ENCODE data around the gene TSHZ2. TPM values are rescaled to one million over a fixed set of nuclear protein-coding genes. Genes with fewer than 3 reads are reported as not detected.
"Not testable (repeated sequence)": the region's sequence is repeated elsewhere in the genome, so short reads cannot be mapped to it uniquely, and the experiment has no call there.

The TSHZ2 gene
- total and polyA plus RNA-seq, 2 donors = 6.5 to 35.0 TPM

- WGBS = 67% methylated on average over 2 of the region's 2 CpGs
- Histone ChIP-seq H3K27ac (ENCODE audit: low read depth) (no peak overlapping the region), H3K36me3 (ENCODE audit: insufficient read depth) (no peaks in the 10 kb centered on the region), H3K4me1 (ENCODE audit: insufficient read depth) (no peaks in the 10 kb centered on the region), H3K4me3 (ENCODE audit: low read depth, low read length) (no peak overlapping the region)
- no peak for DNase-seq (ENCODE audit: extremely low spot score)
Measured at GRCh38 chr20:52945862-52946522, 26.2 kb upstream of the TSHZ2 start.

- Histone ChIP-seq H3K4me1 (ENCODE audit: insufficient read depth) (no peaks in the 10 kb centered on the region), H3K4me3 (ENCODE audit: low read depth, low read length) (no peak overlapping the region), H3K36me3 (ENCODE audit: insufficient read depth) (no peaks in the 10 kb centered on the region), H3K27ac (ENCODE audit: low read depth) (no peak overlapping the region)
- 92% methylated on average over 1 of the region's 1 CpG for WGBS
- DNase-seq (ENCODE audit: extremely low spot score) = no peak
Measured at GRCh38 chr20:52948491-52948890, 23.7 kb upstream of the TSHZ2 start.

- WGBS = 88% methylated on average over 1 of the region's 1 CpG
- Histone ChIP-seq H3K4me3 (ENCODE audit: low read depth, low read length) (no peak overlapping the region), H3K36me3 (ENCODE audit: insufficient read depth) (no peaks in the 10 kb centered on the region), H3K4me1 (ENCODE audit: insufficient read depth) (no peaks in the 10 kb centered on the region), H3K27ac (ENCODE audit: low read depth) (no peak overlapping the region)
- no peak for DNase-seq (ENCODE audit: extremely low spot score)
Measured at GRCh38 chr20:52953020-52953419, 19.1 kb upstream of the TSHZ2 start.

GRCh38 chr20:52954849-52955248 lies 17.3 kb upstream of the TSHZ2 start:
- 85% methylated on average over 6 of the region's 6 CpGs for WGBS
- no peak for DNase-seq (ENCODE audit: extremely low spot score)
- Histone ChIP-seq H3K36me3 (ENCODE audit: insufficient read depth) (no peaks in the 10 kb centered on the region), H3K4me3 (ENCODE audit: low read depth, low read length) (no peak overlapping the region), H3K4me1 (ENCODE audit: insufficient read depth) (no peaks in the 10 kb centered on the region), H3K27ac (ENCODE audit: low read depth) (no peak overlapping the region)

- no peak overlapping the region for H3K4me3 ChIP-seq (ENCODE audit: low read depth, low read length)
- 67% methylated on average over 4 of the region's 4 CpGs for WGBS
- H3K36me3 ChIP-seq (ENCODE audit: insufficient read depth) = no peaks in the 10 kb centered on the region
- DNase-seq (ENCODE audit: extremely low spot score) = no peak
- H3K4me1 ChIP-seq (ENCODE audit: insufficient read depth) = no peaks in the 10 kb centered on the region
- no peak overlapping the region for H3K27ac ChIP-seq (ENCODE audit: low read depth)
Measured at GRCh38 chr20:52958211-52958610, 13.9 kb upstream of the TSHZ2 start.

- 59% methylated on average over 5 of the region's 5 CpGs for WGBS
- no peak overlapping the region for H3K4me3 ChIP-seq (ENCODE audit: low read depth, low read length)
- peak; percentile 69 for DNase-seq (ENCODE audit: extremely low spot score)
- H3K4me1 ChIP-seq (ENCODE audit: insufficient read depth) = no peaks in the 10 kb centered on the region
- no peaks in the 10 kb centered on the region for H3K36me3 ChIP-seq (ENCODE audit: insufficient read depth)
- H3K27ac ChIP-seq (ENCODE audit: low read depth) = no peak overlapping the region
Measured at GRCh38 chr20:52959125-52959524, 13.0 kb upstream of the TSHZ2 start.

GRCh38 chr20:52962183-52962582 lies 10.0 kb upstream of the TSHZ2 start:
- Histone ChIP-seq H3K36me3 (ENCODE audit: insufficient read depth) (no peaks in the 10 kb centered on the region), H3K27ac (ENCODE audit: low read depth) (no peak overlapping the region), H3K4me1 (ENCODE audit: insufficient read depth) (no peaks in the 10 kb centered on the region), H3K4me3 (ENCODE audit: low read depth, low read length) (no peak overlapping the region)
- 70% methylated on average over 1 of the region's 1 CpG for WGBS
- DNase-seq (ENCODE audit: extremely low spot score) = no peak

- Histone ChIP-seq H3K27ac (ENCODE audit: low read depth) (no peak overlapping the region), H3K4me3 (ENCODE audit: low read depth, low read length) (no peak overlapping the region), H3K4me1 (ENCODE audit: insufficient read depth) (no peaks in the 10 kb centered on the region), H3K36me3 (ENCODE audit: insufficient read depth) (no peaks in the 10 kb centered on the region)
- DNase-seq (ENCODE audit: extremely low spot score) = no peak
- 85% methylated on average over 3 of the region's 3 CpGs for WGBS
Measured at GRCh38 chr20:52963131-52963530, 9.0 kb upstream of the TSHZ2 start.

GRCh38 chr20:52964131-52964530 lies 8.0 kb upstream of the TSHZ2 start:
- DNase-seq (ENCODE audit: extremely low spot score) = no peak
- Histone ChIP-seq H3K27ac (ENCODE audit: low read depth) (no peak overlapping the region), H3K4me3 (ENCODE audit: low read depth, low read length) (no peak overlapping the region), H3K36me3 (ENCODE audit: insufficient read depth) (no peaks in the 10 kb centered on the region), H3K4me1 (ENCODE audit: insufficient read depth) (no peaks in the 10 kb centered on the region)
- 48% methylated on average over 6 of the region's 6 CpGs for WGBS

- WGBS = 70% methylated on average over 1 of the region's 1 CpG
- no peak for DNase-seq (ENCODE audit: extremely low spot score)
- no peak overlapping the region for H3K4me3 ChIP-seq (ENCODE audit: low read depth, low read length)
Measured at GRCh38 chr20:52965380-52965779, 6.8 kb upstream of the TSHZ2 start.

GRCh38 chr20:52965819-52966218 lies 6.3 kb upstream of the TSHZ2 start:
- Histone ChIP-seq H3K36me3 (ENCODE audit: insufficient read depth) (no peaks in the 10 kb centered on the region), H3K4me1 (ENCODE audit: insufficient read depth) (no peaks in the 10 kb centered on the region), H3K4me3 (ENCODE audit: low read depth, low read length) (no peak overlapping the region), H3K27ac (ENCODE audit: low read depth) (no peak overlapping the region)
- 88% methylated on average over 2 of the region's 2 CpGs for WGBS
- DNase-seq (ENCODE audit: extremely low spot score) = no peak

More at GRCh38 chr20:52965380-52965779, 6.8 kb upstream of the TSHZ2 start:
- Histone ChIP-seq H3K4me1 (ENCODE audit: insufficient read depth) (no peaks in the 10 kb centered on the region), H3K27ac (ENCODE audit: low read depth) (no peak overlapping the region), H3K36me3 (ENCODE audit: insufficient read depth) (no peaks in the 10 kb centered on the region)

GRCh38 chr20:52966543-52966942 lies 5.6 kb upstream of the TSHZ2 start:
- H3K4me3 ChIP-seq (ENCODE audit: low read depth, low read length); DNase-seq (ENCODE audit: extremely low spot score); H3K36me3 ChIP-seq (ENCODE audit: insufficient read depth); H3K27ac ChIP-seq (ENCODE audit: low read depth); H3K4me1 ChIP-seq (ENCODE audit: insufficient read depth): not testable (repeated sequence)

- H3K4me1 ChIP-seq (ENCODE audit: insufficient read depth) = no peaks in the 10 kb centered on the region
- H3K27ac ChIP-seq (ENCODE audit: low read depth) = no peak overlapping the region
- WGBS = 8% methylated on average over 16 of the region's 16 CpGs
- no peaks in the 10 kb centered on the region for H3K36me3 ChIP-seq (ENCODE audit: insufficient read depth)
- DNase-seq (ENCODE audit: extremely low spot score) = no peak
- H3K4me3 ChIP-seq (ENCODE audit: low read depth, low read length) = peak overlapping the region; percentile 62
Measured at GRCh38 chr20:52971498-52972189, 514 bp upstream of the TSHZ2 start.

GRCh38 chr20:52972965-52973819 lies 1.0 kb downstream of the TSHZ2 start:
- H3K4me1 ChIP-seq (ENCODE audit: insufficient read depth) = no peaks in the 10 kb centered on the region
- no peaks in the 10 kb centered on the region for H3K36me3 ChIP-seq (ENCODE audit: insufficient read depth)
- 6% methylated on average over 39 of the region's 39 CpGs for WGBS
- no peak for DNase-seq (ENCODE audit: extremely low spot score)
- peak overlapping the region; percentile 62 for H3K4me3 ChIP-seq (ENCODE audit: low read depth, low read length)
- peak overlapping the region; percentile 3 for H3K27ac ChIP-seq (ENCODE audit: low read depth)
